Measurements from ENCODE around the gene RASSF5. TPM values are rescaled to one million over a fixed set of nuclear protein-coding genes. Genes with fewer than 3 reads are reported as not detected.

RASSF5 gene
- total RNA-seq, 3 donors from 2014 or later: 11.0 to 17.0 (median 11.1) TPM

- H3K4me1 ChIP-seq: peaks cover 0 to 6% of the 10 kb centered on the region in 2 donors
- no peaks in the 10 kb centered on the region for H3K27me3 ChIP-seq
- no peaks in the 10 kb centered on the region for H3K36me3 ChIP-seq
- no peak for DNase-seq (ENCODE audit: low spot score in 2 of 2)
- intact Hi-C loops (cut with DNase I; ENCODE audit: low total_unique reads): loop anchor here (10.0 kb wide), 1 partner anchor 88 kb away; no protein-coding TSS in a partner anchor
- no peak overlapping the region for H3K4me3 ChIP-seq
- TF ChIP-seq CTCF (IDR thresholded peaks at IDR 0.05) (no peak), POLR2A (IDR thresholded peaks at IDR 0.05) (no peak), POLR2AphosphoS5 (IDR thresholded peaks at IDR 0.05) (no peak)
- H3K9me3 ChIP-seq: no peaks in the 10 kb centered on the region
- no peak overlapping the region for H3K27ac ChIP-seq
Observed at GRCh38 chr1:206582971-206583706, 75.8 kb downstream of the RASSF5 start.

GRCh38 chr1:206583707-206584648 is 76.6 kb downstream of the RASSF5 start:
- Histone ChIP-seq H3K4me3 (no peak overlapping the region), H3K27me3 (no peaks in the 10 kb centered on the region), H3K9me3 (no peaks in the 10 kb centered on the region), H3K27ac (no peak overlapping the region), H3K36me3 (no peaks in the 10 kb centered on the region), H3K4me1 (peaks cover 0 to 6% of the 10 kb centered on the region in 2 donors)
- intact Hi-C loops (cut with DNase I; ENCODE audit: low total_unique reads): loop anchor here (10.0 kb wide), 1 partner anchor 89 kb away; no protein-coding TSS in a partner anchor
- peak; percentile 72 to 85 (median 83) for TF ChIP-seq CTCF (IDR thresholded peaks at IDR 0.05)
- TF ChIP-seq POLR2AphosphoS5 (IDR thresholded peaks at IDR 0.05): peak in 1 of 3 donors; percentile 24
- no peak for TF ChIP-seq POLR2A (IDR thresholded peaks at IDR 0.05)
- peak; percentile 64 to 81 for DNase-seq (ENCODE audit: low spot score in 2 of 2)

GRCh38 chr1:206584683-206585082 is 77.4 kb downstream of the RASSF5 start:
- TF ChIP-seq POLR2AphosphoS5 (IDR thresholded peaks at IDR 0.05) (no peak), CTCF (IDR thresholded peaks at IDR 0.05) (no peak), POLR2A (IDR thresholded peaks at IDR 0.05) (no peak)
- intact Hi-C loops (cut with DNase I; ENCODE audit: low total_unique reads): loop anchor here (10.0 kb wide), 1 partner anchor 90 kb away; no protein-coding TSS in a partner anchor
- H3K9me3 ChIP-seq: no peaks in the 10 kb centered on the region
- no peaks in the 10 kb centered on the region for H3K36me3 ChIP-seq
- H3K4me3 ChIP-seq: no peak overlapping the region
- H3K4me1 ChIP-seq: peaks cover 0 to 6% of the 10 kb centered on the region in 2 donors
- no peaks in the 10 kb centered on the region for H3K27me3 ChIP-seq
- H3K27ac ChIP-seq: no peak overlapping the region
- no peak for DNase-seq (ENCODE audit: low spot score in 2 of 2)

- no peaks in the 10 kb centered on the region for H3K36me3 ChIP-seq
- H3K27me3 ChIP-seq: no peaks in the 10 kb centered on the region
- DNase-seq (ENCODE audit: low spot score in 2 of 2): peak in 1 of 2 donors; percentile 55
- intact Hi-C loops (cut with DNase I; ENCODE audit: low total_unique reads): loop anchor here (10.0 kb wide), 1 partner anchor 92 kb away; no protein-coding TSS in a partner anchor
- no peak for TF ChIP-seq POLR2A (IDR thresholded peaks at IDR 0.05)
- TF ChIP-seq POLR2AphosphoS5 (IDR thresholded peaks at IDR 0.05): no peak
- TF ChIP-seq CTCF (IDR thresholded peaks at IDR 0.05): no peak
- peaks cover 0 to 6% of the 10 kb centered on the region in 2 donors for H3K4me1 ChIP-seq
- no peak overlapping the region for H3K4me3 ChIP-seq
- H3K9me3 ChIP-seq: no peaks in the 10 kb centered on the region
- peak overlapping the region; percentile 26 to 75 for H3K27ac ChIP-seq
Observed at GRCh38 chr1:206586501-206587445, 79.4 kb downstream of the RASSF5 start.
